CD1c-positive myeloid dendritic cell (primary cell): ENCODE data around the gene TTC9.

Experiments used
- DNase-seq: peaks from one replicate; pipeline ENCODE4 v3.0.0-alpha.2; 2016; ENCODE audit errors: extremely low spot score

Gene TTC9

GRCh38 chr14:70645892-70646291 is 4.2 kb downstream of the TTC9 start:
- DNase-seq, result no peak

GRCh38 chr14:70646705-70647104 is 5.0 kb downstream of the TTC9 start:
- DNase-seq, result no peak

- no peak for DNase-seq
These were observed 6.6 kb downstream of the TTC9 start for GRCh38 chr14:70648346-70648745.

- no peak for DNase-seq
These were observed 8.1 kb downstream of the TTC9 start for GRCh38 chr14:70649803-70650202.

GRCh38 chr14:70651522-70651921 is 9.8 kb downstream of the TTC9 start:
- DNase-seq, result no peak

- no peak for DNase-seq
These were observed 11.2 kb downstream of the TTC9 start for GRCh38 chr14:70652871-70653270.

GRCh38 chr14:70653662-70654061 is 11.9 kb downstream of the TTC9 start:
- DNase-seq, result no peak

GRCh38 chr14:70654632-70655031 is 12.9 kb downstream of the TTC9 start:
- DNase-seq, result no peak

GRCh38 chr14:70655110-70655826 is 13.6 kb downstream of the TTC9 start:
- peak; percentile 57 for DNase-seq

- DNase-seq, result peak; percentile 52
These were observed 17.2 kb downstream of the TTC9 start for GRCh38 chr14:70658899-70659298.

- peak; percentile 18 for DNase-seq
These were observed 19.5 kb downstream of the TTC9 start for GRCh38 chr14:70660967-70661893.

- no peak for DNase-seq
These were observed 20.4 kb downstream of the TTC9 start for GRCh38 chr14:70662080-70662479.

GRCh38 chr14:70662816-70663215 is 21.1 kb downstream of the TTC9 start:
- DNase-seq, result no peak

GRCh38 chr14:70663707-70664179 is 22.0 kb downstream of the TTC9 start:
- DNase-seq, result peak; percentile 19

GRCh38 chr14:70664698-70665447 is 23.2 kb downstream of the TTC9 start:
- no peak for DNase-seq

- DNase-seq, result peak; percentile 13
These were observed 24.0 kb downstream of the TTC9 start for GRCh38 chr14:70665448-70666360.

GRCh38 chr14:70666361-70666686 is 24.6 kb downstream of the TTC9 start:
- DNase-seq, result no peak

- no peak for DNase-seq
These were observed 29.4 kb downstream of the TTC9 start for GRCh38 chr14:70670992-70671651.

GRCh38 chr14:70671652-70672644 is 30.2 kb downstream of the TTC9 start:
- DNase-seq, result no peak
